CD4-positive, alpha-beta T cell treated with Interleukin-1 beta for 1 hour (primary cell): ENCODE data around the gene DOCK2.
"Not testable (repeated sequence)": the region's sequence is repeated elsewhere in the genome, so short reads cannot be mapped to it uniquely, and the experiment has no call there.

Experiments
- DNase-seq, 2 donors: peaks; one replicate each; pipeline ENCODE4 v3.0.0-alpha.2; 2020 to 2022

DOCK2 gene

DNA sequence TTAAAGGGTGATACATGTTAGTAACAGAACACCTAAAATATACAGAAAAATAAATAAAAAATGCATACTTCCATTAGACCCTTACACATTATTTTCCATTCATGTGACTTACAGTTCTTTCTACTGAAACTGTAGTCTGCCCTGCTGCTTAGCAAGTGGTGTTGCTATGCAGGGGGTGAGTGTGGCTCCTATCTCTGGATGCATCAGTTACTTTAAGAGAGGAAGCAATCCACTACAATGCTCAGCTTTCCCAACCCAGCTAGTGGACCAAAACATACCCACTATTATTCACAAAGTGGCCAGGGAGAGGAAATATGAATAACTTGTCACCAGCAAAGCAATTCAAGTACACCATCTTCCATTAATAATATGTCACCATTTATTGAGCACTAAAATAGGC lies 121.8 kb downstream of the DOCK2 start:
- DNase-seq, result no peak

GRCh38 chr5:169760229-169760628 lies 123.2 kb downstream of the DOCK2 start:
- DNase-seq, result no peak

GRCh38 chr5:169762338-169763095 lies 125.4 kb downstream of the DOCK2 start:
- no peak for DNase-seq

- no peak for DNase-seq
These were observed 126.4 kb downstream of the DOCK2 start for GRCh38 chr5:169763376-169764017.

DNA sequence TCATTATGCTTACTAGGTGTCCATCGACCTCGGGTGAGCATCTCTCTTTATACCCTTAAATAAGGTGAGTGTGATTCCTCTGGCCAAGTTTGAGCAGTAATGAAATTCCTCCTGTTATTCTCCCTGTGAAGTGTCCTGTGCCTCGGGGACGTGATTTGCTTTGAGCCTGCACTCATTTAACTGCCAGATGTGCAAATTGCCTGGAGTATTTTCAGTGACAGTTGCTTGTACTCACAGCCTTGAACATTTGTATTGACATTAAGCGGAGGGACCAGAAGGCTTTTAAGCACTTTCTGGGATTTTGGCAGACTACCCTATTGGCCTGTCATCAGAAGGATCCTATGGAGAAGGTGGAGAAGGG lies 126.9 kb downstream of the DOCK2 start:
- DNase-seq, result no peak

GRCh38 chr5:169765176-169765996 lies 128.3 kb downstream of the DOCK2 start:
- DNase-seq, result no peak

DNA sequence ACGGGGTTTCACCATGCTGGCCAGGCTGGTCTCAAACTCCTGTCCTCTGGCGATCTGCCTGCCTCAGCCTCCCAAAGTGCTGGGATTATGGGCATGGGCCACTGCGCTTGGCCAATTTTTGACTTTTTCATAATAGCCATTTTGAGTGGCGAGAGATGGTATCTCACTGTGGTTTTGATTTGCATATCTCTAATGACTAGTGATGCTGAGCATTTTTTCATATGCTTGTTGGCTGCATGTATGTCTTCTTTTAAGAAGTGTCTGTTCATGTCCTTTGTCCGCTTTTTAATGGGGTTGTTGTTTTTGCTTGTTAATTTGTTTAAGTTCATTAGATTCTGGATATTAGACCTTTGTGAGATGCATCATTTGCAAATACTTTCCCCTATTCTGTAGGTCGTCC lies 129.9 kb downstream of the DOCK2 start:
- DNase-seq, result not testable (repeated sequence)

DNA sequence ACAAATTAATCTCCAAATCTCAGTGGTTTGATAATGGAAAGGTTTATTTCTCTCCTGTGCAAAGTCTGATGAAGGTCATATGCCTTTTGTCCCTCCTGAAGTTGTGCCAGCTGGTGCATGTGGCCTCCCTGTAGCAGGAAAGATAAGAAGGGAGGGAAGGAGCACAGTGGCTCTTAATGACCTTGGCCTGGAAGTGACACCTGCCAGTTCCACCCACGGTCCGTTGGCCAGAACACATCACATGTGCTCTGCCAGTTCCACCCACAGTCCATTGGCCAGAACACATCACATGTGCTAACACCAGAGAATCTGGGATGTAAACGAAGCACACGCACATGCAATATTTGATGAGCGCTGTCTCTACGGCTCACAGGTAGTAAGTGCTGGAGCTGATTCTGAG lies 130.9 kb downstream of the DOCK2 start:
- DNase-seq, result no peak

- no peak for DNase-seq
These were observed 131.3 kb downstream of the DOCK2 start for GRCh38 chr5:169768416-169768815.

GRCh38 chr5:169770109-169770508 lies 133.0 kb downstream of the DOCK2 start:
- DNase-seq, result no peak

- DNase-seq, result no peak
These were observed 135.2 kb downstream of the DOCK2 start for GRCh38 chr5:169772256-169772655.

GRCh38 chr5:169772688-169773087 lies 135.6 kb downstream of the DOCK2 start:
- DNase-seq, result no peak

- DNase-seq, result no peak
These were observed 140.1 kb downstream of the DOCK2 start for GRCh38 chr5:169777159-169777558.

GRCh38 chr5:169778622-169779596 lies 141.8 kb downstream of the DOCK2 start:
- DNase-seq, result no peak

- DNase-seq, result no peak
These were observed 144.6 kb downstream of the DOCK2 start for GRCh38 chr5:169781420-169782345.

DNA sequence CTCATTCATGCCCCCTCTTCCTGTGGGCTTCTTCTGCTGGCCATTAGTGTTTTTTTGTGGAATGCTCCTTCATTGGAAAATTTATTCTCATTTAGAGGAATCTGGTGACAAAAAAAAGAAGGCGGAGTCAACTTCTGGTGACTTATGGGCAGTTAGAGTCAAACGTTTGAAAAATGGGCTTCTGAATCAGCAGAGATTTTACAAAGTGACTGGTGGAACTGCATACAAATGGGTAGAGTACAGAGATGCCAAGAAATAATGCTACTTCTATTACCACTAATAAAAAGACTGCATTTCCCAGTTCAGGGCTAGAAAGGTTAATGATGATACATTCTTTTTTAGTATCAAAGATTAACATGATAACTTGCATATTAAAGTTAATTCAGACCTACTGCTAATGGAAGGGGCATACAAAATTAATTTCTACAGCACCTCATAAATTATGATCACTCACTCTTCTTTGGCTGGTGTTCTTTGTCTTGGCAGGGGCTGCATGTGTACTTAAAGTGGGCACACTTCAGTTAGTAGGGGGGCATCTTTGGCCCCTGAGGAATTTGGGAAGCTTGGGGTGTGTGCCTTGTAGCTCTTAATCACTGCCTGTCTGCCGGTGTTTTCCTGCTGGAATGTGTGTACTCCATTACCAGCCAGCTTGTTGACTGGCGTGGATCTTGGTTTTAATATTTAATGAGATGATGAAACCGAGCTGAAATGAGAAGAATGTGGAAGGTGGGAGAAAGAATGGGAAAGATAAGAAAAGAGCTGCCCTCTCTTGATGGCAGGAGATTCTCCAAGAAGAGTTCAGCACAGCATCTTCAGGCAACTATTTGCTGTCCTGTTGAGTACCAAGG lies 148.9 kb downstream of the DOCK2 start:
- no peak for DNase-seq

DNA sequence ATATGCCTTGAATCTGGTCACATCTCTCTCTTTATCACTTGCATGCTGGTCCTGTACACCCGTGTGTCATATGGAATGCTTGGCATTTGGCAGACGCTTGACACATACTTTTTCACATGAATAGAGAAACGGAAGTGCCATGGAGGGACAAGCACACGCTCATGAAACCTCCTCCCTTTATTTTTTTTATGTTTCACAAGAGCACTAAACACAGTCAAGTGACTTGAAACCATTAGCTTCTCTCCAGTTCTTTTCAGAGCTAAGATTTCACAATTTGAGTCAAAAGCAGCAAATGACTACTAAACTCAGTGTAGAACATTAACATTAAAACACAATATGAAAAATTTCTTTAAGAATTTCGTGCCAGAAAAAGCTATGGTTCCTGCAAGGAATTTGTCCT lies 151.1 kb downstream of the DOCK2 start:
- no peak for DNase-seq

DNA sequence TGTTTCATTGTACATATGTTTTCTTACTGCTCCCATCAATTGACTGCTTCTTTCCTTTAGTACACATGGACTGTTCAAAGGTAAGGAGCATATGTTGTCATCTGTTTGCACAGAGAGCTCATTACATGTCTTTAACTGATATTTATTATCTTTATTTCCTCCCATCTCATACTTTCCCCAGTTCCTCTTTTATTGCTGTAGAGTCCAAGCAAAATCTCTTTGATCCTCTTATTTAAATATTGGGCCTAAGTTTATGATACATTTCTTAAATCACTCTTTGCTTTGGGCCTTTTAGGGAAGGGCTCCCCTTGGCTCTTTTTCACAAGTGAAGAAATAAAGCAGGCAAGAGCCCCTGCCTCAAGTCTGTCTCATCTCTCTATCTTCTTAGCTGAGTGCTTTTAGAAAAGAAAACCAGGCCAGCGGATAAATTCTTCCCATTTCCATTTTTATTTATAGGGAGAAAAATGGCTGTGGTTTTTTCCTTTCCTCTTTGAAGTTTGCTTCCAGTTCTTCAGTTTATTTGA lies 152.4 kb downstream of the DOCK2 start:
- no peak for DNase-seq

DNA sequence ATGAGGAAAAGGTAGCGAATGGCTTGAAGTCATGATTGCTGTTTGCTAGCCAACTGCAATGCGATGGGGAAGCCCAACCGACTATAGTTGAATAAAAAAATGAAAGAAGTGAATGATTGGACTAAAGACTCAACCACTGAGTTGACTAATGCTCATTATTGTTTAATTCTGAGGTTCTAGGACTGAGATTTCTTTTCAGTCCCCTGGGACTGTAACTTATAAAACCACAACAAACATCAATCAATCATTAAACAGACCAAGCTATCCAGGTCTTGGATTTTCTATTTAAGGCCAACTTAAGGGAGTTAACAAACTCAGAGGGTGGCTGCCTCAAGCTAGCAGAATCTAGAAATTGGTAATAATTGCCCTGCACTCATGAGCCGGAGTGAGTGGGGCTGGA lies 154.2 kb downstream of the DOCK2 start:
- DNase-seq, result no peak

DNA sequence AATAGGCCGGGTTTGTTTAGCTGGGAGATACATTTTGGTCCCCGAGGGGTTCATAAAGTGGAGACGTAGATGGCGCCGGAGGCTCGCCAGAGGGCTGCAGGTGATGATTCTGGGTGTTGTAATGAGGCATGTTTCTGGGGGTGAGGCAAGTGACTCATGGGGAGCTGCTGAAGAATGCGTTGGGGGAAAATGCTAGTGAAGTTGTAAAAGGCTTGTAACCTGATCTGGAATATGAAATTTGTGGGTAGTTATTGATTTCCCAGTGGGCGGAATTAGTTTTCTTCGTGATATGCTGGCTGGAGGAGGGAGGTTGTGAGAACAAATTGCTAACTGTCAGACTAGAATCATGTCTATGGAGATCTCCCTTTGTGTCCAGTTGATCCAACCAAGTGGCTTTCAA lies 158.3 kb downstream of the DOCK2 start:
- DNase-seq, result no peak
